HG03175 (cell line): Measurements from ENCODE around the gene ESPNL.

Experiments
- ATAC-seq: cut with Tn5 transposase; IDR thresholded peaks from one replicate; pipeline ENCODE4 v1.9.1; 2021; ENCODE audit warnings: mild to moderate bottlenecking, moderate library complexity; ENCODE audit not compliant: unreplicated experiment

The ESPNL gene

GRCh38 chr2:238139196-238140039 is 39.3 kb downstream of the ESPNL start:
- no peak for ATAC-seq

DNA sequence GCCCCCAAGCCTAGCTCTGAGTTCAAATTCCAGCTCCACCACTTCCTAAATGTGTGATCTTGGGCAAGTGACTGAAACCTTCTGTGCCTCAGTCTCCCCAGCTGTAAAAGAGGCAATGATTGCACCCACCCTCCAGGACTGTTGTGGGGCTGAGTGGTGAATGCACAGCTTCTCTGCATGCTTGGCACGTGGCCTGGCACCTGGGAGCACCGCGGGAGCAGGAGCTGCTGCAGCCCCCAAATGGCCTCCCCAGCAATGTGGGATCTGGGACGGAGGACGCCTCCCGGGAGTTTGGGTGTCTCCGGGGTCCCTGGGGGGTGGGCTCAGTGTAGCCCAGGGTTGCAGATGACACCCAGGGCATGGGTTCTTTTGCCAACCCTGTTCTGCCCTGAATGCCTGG is 39.9 kb downstream of the ESPNL start:
- no peak for ATAC-seq

- ATAC-seq = no peak
Measured at GRCh38 chr2:238140721-238141540, 40.8 kb downstream of the ESPNL start.

DNA sequence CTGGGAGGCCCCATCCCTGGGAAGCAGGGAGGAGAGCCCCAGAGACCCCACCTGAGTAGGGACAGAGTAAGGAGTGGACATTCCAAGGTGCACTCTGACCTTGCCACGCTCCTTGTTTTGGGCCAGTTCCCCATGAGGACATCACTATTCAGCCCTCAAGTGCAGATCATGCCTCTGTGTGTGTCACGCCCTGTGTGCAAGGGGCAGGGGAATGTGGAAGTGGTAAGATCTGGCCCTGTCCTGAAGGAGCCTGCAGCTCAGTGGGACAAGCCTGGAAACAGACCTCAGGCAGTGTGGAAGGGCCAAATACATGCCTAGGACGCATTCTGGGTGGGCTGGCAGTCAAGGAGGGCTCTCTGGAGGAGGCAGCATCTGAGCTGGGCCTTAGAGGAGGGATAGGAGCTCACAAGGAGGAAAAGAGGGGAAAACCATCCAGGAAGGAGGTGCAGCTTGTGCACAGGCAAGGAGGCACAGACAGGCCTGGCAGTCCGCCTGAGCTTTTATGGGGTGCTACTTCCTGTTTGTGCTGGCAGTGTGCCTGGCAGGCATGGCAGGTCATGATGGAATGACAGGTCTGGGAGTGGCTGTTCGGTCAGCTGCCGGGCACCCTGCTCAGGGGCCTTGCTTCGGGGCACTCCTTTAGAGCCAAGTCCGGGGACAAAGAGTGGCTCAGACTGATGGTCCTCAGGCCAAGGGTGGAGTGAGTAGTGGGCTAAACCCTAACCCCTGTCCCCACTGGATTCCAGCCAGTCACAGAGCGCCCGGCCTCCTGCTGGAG is 41.6 kb downstream of the ESPNL start:
- no peak for ATAC-seq

DNA sequence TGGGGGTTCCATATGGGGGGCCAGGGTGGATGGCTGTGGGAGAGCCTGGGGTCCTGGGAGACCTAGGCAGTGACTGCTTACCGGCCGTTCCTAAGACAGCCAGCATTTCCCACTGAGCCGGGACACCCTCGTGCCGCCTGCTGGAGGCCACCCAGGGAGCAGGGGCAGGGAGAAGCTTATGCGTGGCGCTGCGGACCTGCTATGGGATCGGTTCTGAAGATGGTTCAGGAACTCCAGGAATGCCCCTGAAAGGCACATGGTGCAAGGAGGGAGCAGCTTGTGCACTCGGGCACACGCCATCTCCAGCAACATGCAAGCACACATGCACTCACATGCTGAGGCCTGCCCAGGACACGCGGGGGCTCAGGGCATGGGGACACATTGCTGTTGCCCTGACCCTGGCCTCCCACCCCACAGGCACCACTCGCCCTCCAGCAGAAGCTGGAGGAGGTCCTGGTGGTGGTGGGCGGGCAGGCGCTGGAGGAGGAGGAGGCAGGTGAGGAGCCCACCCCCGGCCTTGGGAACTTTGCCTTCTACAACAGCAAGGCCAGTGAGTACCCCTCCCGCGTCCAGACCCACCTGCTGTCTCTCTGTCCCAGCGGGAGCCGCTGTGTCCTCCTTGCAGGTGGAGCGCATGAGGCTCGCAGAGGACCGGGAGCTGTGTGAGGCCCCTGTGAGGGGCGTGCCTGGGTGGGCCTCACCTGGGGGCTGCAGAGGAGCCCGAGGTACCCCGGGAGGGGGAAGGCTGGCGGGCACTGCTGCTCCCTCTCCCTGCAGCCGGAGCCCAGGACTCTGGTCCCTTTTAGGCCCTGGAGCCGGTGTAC is 42.5 kb downstream of the ESPNL start:
- ATAC-seq = no peak

DNA sequence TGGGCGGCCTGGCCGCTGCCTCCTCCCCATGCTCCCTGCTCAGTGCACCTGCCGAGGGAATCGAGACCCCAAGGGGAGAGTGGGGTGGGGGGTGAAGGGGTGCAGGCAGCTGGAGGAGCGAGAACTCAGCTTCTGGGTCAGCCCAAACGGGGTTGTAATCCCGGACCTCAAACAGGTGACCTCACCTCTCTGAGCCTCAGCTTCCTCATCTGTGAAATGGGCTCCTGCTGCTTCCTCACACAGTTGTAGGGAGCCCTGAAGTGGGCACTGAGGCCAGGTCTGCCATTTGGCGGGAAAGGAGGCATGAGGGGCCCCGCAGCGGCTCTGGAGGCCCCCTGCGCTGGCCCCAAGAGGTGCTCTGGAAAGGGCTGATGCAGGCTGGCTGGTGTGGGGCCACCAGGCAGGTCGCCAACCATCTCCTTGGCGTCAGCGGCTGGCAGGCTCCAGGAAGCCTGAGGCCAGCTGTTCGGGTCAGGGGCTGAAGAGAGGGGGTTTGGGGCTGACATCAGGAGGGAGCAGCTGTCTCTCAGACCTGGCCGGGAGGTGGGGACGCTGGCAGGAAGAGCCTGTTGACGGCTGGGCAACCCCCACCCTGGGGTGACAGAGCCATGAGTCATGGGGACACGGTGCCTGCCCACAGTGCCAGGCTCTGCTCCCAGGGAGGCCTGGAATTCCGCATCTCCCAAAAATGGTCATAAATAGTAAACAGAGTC is 43.3 kb downstream of the ESPNL start:
- no peak for ATAC-seq

GRCh38 chr2:238144262-238144661 is 44.1 kb downstream of the ESPNL start:
- ATAC-seq = no peak

DNA sequence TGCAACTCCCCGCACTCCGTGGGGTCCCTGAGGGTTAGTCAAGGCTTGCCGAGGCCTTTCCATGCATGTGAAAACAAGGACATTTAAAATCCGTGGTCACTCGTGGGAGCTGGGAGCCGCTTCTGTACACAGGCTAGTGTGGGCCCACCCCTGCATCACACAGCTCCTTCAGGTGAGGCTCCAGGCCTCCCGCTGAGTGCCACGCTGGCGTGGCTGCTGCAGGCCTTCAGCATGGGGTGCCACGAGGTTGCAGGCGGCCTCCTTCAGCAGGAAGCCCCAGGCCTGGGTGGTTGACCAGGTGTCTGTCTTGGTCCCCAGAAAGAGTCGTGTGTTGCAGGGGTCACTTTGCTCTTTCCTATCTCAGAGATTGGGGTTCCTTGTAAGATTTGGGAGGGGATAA is 44.9 kb downstream of the ESPNL start:
- ATAC-seq = no peak

- no peak for ATAC-seq
Measured at GRCh38 chr2:238145851-238146250, 45.7 kb downstream of the ESPNL start.

DNA sequence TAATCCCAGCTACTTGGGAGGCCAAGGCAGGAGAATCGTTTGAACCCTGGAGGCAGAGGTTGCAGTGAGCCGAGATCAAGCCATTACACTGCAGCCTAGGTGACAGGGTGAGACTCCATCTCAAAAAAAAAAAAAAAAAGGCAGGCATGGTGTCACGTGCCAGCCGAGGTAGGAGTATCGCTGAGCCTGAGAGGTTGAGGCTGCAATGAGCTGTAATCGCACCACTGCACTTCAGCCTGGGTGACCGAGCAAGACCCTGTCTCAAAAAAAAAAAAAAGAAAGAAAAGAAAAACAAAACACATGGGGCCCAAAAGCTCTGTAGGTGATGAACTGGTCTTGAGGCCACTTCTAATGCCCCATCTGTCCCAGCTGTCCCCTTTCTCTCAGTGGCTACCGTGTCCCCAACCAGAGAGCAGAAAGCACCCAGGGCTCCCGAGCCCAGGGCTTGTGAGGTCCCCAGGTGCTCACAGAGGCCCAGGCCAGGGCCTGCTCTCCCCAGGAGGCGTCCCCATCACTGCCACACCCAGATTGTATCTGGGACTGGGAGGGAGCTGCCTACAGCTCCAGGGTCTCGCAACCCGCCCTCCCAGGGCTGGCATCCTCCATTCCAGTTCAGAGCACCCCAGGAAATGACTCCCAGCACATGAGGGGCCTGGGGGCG is 46.9 kb downstream of the ESPNL start:
- no peak for ATAC-seq

GRCh38 chr2:238148981-238149380 is 48.8 kb downstream of the ESPNL start:
- ATAC-seq = no peak

- no peak for ATAC-seq
Measured at GRCh38 chr2:238149841-238150572, 49.9 kb downstream of the ESPNL start.

GRCh38 chr2:238150686-238151085 is 50.5 kb downstream of the ESPNL start:
- no peak for ATAC-seq

- no peak for ATAC-seq
Measured at GRCh38 chr2:238151205-238151604, 51.1 kb downstream of the ESPNL start.

GRCh38 chr2:238151628-238152235 is 51.6 kb downstream of the ESPNL start:
- ATAC-seq = no peak

DNA sequence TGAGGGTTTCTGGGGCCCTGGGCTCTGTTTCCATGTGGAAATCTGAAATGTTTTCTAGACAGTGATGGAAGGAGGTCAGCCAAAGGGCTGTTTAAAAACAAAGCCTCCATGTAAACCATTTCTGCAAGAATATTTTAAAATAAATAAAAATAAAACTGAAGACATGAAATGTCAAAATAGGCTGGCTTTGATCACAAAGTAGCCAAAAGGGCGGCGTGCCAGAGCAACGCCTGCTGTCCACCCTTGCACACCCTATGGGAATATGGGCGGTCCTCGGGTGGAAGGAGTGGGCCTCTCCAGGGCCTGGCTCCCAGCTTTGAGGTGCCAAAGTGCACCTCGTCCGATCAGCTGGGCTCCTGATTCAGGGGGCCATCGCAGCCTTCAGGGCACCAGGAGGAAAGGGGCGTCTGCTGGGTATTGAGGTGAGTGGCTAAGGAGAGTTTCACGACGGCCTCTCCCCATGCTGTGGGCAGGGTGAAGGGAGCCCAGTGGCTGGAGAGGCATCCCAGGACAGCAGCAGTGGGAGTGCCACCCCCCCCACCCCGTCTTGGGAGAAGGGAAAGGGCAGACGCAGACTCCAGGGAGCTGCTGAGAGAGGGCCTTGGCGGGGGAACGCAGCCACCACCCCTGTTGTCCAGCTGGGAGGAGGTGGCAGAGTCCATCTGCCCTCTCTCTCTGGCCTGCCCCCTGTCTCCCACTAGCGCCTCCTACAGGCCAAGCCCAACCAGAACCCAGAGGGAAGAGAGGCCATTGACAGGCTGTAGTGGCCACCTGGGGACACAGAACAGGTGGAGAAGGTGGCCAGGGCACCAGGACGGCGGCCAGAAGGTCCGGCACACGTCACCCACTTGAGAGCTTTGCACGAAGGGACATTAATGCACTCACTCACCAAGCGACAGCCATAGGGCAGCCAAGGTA is 52.9 kb downstream of the ESPNL start:
- ATAC-seq = no peak

GRCh38 chr2:238154570-238154969 is 54.4 kb downstream of the ESPNL start:
- ATAC-seq = no peak
